ENCODE data around the gene MSANTD3.

DNA sequence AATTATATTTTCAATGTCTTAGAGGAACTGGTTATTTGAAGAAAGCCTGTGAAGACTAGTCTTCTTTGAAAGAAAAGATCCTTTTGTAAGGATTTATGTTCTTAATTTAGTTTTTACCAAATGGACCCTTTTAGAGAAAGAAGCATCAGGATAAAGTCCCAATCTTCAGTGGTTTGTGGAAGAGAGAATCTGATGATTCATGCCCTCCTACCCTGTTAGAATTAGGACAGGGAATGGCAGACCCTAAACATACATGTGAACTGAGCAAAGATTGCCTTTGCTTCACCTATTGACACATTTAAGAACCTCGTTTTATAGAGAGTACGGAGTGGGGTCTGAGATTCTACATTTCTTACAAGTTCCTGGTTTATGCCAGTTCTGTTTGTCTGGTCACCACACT, 26.0 kb downstream of the MSANTD3 start:
- no peak for TF ChIP-seq CTCF (conservative IDR thresholded peaks at IDR 0.05; ENCODE audit: low read depth, low read length)
- TF ChIP-seq EZH2 (IDR thresholded peaks at IDR 0.05; ENCODE audit: borderline replicate concordance, low read depth, low read length, poor library complexity, severe bottlenecking), result no peak

Measured in A673 (cell line).